GM21526 (cell line): ENCODE data around the gene ATG4A.

Experiments
- ATAC-seq: cut with Tn5 transposase; IDR thresholded peaks from one replicate; pipeline ENCODE4 v1.9.1; 2021; ENCODE audit warnings: moderate library complexity; ENCODE audit not compliant: unreplicated experiment, low FRiP score

The ATG4A gene

GRCh38 chrX:108165383-108166111 lies 74.0 kb downstream of the ATG4A start:
- no peak for ATAC-seq

DNA sequence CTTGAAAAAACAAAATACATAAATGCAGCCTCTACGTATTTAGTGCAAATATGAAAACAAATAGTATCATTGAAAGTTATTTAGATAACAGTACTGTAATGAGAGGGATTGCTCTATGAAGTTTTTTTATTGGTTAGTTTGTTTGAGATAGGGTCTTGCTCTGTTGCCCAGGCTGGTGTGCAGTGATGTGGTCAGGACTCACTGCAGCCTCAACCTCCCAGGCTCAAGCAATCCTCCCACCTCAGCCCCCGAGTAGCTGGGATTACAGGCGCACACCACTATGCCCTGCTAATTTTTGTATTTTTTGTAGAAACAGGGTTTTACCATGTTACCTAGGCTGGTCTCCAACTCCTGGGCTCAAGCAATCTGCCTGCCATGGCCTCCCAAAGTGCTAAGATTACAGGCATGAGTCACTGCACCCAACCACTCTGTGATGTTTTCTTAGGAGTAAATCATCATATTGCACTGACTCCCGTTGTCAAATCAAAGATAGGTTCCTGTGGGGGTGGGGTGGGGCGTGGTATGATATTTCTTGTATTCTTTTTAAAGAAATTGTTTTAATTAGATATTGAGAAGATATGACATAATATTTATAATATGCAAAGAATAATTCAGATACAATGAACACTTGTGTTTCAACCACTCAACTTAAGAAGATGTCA lies 75.8 kb downstream of the ATG4A start:
- ATAC-seq, result no peak

DNA sequence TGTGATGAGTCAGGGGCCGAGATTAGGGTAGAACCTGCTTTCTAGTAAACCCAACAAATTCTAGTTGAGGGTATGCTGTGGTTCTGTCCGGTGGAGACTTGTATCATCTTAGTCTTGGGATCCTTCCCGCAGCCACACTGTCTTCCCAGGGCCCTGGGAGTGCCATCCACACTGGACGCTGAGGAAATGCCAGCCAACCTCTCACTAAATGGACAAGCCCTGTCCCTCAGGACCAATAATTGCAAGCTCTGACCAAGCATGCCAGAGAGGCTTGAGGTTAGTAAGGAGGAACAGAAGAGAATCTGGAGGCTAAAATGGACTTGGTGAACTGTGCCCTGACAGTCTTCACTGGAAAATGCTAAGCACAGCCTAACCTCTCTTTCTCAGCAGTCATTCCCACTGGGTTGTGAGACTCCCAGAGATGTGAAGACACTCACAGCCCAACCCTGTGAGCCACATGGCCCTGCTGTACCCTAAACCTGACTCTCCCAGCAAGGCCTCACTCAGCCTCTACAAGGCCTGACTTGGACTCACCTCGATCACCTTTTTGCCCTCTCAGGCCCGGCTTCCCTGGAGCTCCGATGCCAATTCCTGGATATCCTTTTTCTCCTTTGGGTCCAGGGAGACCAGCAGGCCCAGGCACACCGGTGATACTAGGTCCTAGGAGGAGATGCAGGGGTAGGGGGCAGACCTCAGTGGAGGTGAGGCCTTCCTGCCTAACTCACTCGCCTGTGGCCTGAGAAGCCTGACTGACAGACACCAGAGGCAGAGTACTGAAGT lies 77.6 kb downstream of the ATG4A start:
- no peak for ATAC-seq

DNA sequence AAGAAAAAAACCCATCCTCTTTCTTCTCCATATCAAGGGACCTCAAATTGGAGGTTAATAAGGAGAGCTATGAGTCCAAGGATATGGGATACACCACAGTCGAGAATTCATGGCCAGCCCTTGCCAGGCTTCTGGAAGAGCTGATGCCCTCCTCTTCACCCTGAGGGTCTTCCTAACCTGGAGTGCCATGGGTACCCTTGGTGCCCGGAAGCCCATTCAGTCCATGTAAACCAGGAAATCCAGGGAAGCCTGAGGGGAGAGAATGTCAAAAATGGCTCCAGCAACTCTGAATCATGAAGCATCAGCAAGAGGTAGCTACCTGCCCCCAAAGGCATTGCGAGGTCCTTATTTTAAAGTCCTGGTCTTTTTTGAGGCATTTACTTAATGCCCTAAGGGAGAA lies 78.2 kb downstream of the ATG4A start:
- ATAC-seq, result no peak

DNA sequence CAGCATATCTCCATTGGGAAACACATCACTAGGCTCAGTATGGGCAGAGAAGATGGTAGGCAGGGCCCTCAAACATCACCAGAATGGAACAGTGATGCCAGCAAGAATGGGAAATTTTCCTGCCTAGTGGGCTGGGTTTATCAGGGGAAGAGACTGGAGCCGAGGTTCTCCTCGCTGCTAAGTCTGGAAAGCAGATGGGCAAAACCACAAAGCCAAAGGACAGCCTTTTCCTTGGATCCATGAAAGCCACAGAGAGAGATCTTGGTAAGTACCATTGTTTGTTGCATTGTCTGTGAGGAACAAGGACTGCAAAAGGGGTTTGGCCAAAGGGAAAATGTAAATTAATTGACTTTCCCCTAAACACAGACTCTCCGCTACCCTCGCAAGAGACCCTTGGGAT lies 80.1 kb downstream of the ATG4A start:
- ATAC-seq, result no peak

GRCh38 chrX:108173874-108174273 lies 82.3 kb downstream of the ATG4A start:
- ATAC-seq, result no peak

DNA sequence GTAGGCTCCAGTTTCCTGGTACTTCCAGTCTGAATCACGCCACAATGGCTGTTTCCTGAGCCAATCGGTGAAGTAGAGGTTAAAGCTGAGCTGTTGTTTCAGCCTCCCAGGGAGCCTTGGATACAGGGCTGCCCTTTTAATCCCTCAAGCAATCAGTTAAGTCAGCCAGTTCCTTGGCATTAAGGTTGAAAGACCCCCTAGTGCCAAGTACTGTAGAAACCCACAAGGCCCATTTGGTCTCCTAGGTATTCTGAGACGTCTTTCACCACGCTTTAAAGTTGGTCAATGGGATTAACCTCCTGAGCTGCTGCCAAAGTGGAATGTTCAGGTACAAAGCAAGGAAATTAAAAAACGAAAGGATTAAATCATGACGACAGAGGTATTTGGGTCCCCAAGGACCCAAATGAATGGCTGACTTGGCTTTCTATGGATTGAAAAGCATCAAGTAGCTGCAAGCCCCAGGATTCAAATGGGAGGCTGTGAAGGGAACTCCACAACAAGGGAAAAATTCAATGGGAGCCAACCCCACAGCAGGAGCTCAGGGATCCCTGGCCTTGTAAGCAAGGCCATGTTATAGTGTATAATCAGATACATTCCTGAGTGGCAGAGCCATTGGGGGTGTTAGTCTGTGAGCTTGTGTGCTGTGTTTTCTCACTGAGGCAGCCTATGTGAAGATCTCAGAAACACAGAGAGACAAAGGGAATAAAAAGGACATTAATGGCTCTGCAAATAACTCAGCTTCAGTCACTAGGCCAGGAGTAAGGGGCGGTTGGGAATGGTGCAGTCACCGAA lies 86.0 kb downstream of the ATG4A start:
- ATAC-seq, result no peak

GRCh38 chrX:108178143-108178498 lies 86.5 kb downstream of the ATG4A start:
- no peak for ATAC-seq

DNA sequence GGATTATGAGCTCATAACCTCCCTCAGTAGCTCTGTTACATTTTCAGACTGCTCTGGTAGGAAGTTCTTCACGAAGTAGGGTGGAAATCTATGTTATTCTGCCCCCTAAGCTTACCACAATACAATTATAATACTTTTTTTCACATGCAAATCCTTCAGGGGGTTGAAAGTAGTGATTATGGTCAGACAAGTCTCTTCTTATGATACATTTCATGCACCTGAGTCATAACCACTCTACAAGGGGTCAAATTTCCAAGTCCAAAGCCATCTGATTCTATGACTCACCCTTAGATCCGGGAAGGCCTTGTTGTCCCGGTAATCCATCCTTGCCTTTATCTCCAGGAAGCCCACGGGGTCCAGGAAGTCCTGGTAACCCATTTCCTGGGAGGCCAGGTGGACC lies 95.2 kb downstream of the ATG4A start:
- no peak for ATAC-seq

DNA sequence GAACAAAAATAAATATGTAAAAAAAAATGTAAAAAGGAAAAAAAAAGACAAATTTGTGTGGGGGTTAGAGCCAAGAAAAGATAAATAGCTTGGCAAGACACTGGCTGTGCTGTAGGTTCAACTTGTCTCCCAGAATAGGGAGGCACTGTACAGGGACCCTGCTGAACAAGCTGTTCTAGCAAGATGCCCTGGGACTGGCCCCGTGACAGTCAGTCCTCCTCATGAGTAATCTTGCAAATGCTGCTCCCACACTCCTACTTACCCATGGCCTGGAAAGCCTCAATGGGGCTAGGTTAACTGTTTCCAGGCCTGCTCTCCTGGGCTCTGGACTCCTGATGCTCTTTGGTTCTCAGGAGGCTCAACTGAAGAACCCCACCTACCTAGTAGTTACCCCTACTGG lies 106.8 kb downstream of the ATG4A start:
- ATAC-seq, result no peak

DNA sequence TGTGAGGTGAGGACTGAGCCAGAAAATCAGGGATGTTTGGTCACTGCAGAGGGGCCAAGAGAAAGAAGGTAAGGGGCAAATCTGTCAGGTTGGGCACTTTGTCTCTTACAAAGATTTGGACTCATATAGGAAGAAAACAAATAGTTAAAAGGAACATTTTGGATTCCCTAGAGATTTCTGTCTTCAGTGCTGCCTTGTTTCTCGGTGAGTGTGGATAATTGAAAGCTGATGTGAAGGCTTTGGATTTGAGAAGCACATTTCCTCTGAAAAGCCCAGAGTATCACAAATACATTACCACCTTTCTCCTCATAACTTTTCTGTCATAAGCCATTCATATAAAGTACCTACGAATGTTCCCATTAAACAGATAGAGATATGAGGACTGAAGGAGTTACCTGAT lies 107.5 kb downstream of the ATG4A start:
- no peak for ATAC-seq

GRCh38 chrX:108199691-108200090 lies 108.1 kb downstream of the ATG4A start:
- no peak for ATAC-seq

GRCh38 chrX:108203540-108203939 lies 112.0 kb downstream of the ATG4A start:
- no peak for ATAC-seq
